ENCODE data around the gene MAP3K4. TPM values are rescaled to one million over a fixed set of nuclear protein-coding genes. Genes with fewer than 3 reads are reported as not detected.

The MAP3K4 gene
- total and polyA plus RNA-seq, 2 donors from 2014 or later = 13.0 to 52.8 TPM

GRCh38 chr6:161132384-161132783, 140.8 kb downstream of the MAP3K4 start:
- intact Hi-C loops (cut with DNase I) = no loop called here
- H3K4me3 ChIP-seq (ENCODE audit: low read length in 3 of 3) = no peak overlapping the region
- no peak for TF ChIP-seq CTCF (IDR thresholded peaks at IDR 0.05; ENCODE audit: borderline replicate concordance, extremely low read depth, insufficient read depth)
- H3K27me3 ChIP-seq (ENCODE audit: control insufficient read depth, insufficient read depth, low read length) = no peaks in the 10 kb centered on the region
- no peak overlapping the region for H3K27ac ChIP-seq (ENCODE audit: low read depth in 2 of 2, low read length in 2 of 2)
- FAIRE-seq (no peak), DNase-seq (peak in 1 of 5 donors; percentile 58)
- H3K4me1 ChIP-seq (ENCODE audit: control insufficient read depth in 2 of 3, insufficient read depth in 2 of 3, low read depth in 1 of 3, low read length in 3 of 3) = peaks cover 0 to 5% (median 2%) of the 10 kb centered on the region in 3 donors
- no peaks in the 10 kb centered on the region for H3K9me3 ChIP-seq (ENCODE audit: control insufficient read depth in 2 of 3, insufficient read depth in 1 of 3, low read length in 3 of 3)
- H3K36me3 ChIP-seq (ENCODE audit: control insufficient read depth in 2 of 3, insufficient read depth in 3 of 3, low read length in 3 of 3) = peaks cover 0 to 18% (median 13%) of the 10 kb centered on the region in 3 donors
- no peak overlapping the region for H3K9ac ChIP-seq (ENCODE audit: low read length in 3 of 3)

- H3K36me3 ChIP-seq (ENCODE audit: control insufficient read depth in 2 of 3, insufficient read depth in 3 of 3, low read length in 3 of 3) = peaks cover 0 to 18% (median 9%) of the 10 kb centered on the region in 3 donors
- TF ChIP-seq CTCF (IDR thresholded peaks at IDR 0.05; ENCODE audit: borderline replicate concordance, extremely low read depth, insufficient read depth) = no peak
- no peak for DNase-seq
These were observed 142.4 kb downstream of the MAP3K4 start for GRCh38 chr6:161133963-161134362.

GRCh38 chr6:161134550-161135298, 143.2 kb downstream of the MAP3K4 start:
- Histone ChIP-seq H3K27ac (ENCODE audit: low read depth in 2 of 2, low read length in 2 of 2) (no peak overlapping the region), H3K36me3 (ENCODE audit: control insufficient read depth in 2 of 3, insufficient read depth in 3 of 3, low read length in 3 of 3) (peaks cover 0 to 18% (median 9%) of the 10 kb centered on the region in 3 donors), H3K9me3 (ENCODE audit: control insufficient read depth in 2 of 3, insufficient read depth in 1 of 3, low read length in 3 of 3) (no peaks in the 10 kb centered on the region), H3K27me3 (ENCODE audit: control insufficient read depth, insufficient read depth, low read length) (no peaks in the 10 kb centered on the region), H3K4me3 (ENCODE audit: low read length in 3 of 3) (no peak overlapping the region), H3K9ac (ENCODE audit: low read length in 3 of 3) (no peak overlapping the region), H3K4me1 (ENCODE audit: control insufficient read depth in 2 of 3, insufficient read depth in 2 of 3, low read depth in 1 of 3, low read length in 3 of 3) (peaks cover 0 to 5% (median 2%) of the 10 kb centered on the region in 3 donors)
- intact Hi-C loops (cut with DNase I) = no loop called here
- no peak for TF ChIP-seq CTCF (IDR thresholded peaks at IDR 0.05; ENCODE audit: borderline replicate concordance, extremely low read depth, insufficient read depth)
- DNase-seq (peak in 1 of 5 donors; percentile 45), FAIRE-seq (no peak)

More at GRCh38 chr6:161133963-161134362, 142.4 kb downstream of the MAP3K4 start:
- Histone ChIP-seq H3K27me3 (ENCODE audit: control insufficient read depth, insufficient read depth, low read length) (no peaks in the 10 kb centered on the region), H3K4me1 (ENCODE audit: control insufficient read depth in 2 of 3, insufficient read depth in 2 of 3, low read depth in 1 of 3, low read length in 3 of 3) (peaks cover 0 to 5% (median 2%) of the 10 kb centered on the region in 3 donors), H3K4me3 (ENCODE audit: low read length in 3 of 3) (no peak overlapping the region), H3K27ac (ENCODE audit: low read depth in 2 of 2, low read length in 2 of 2) (no peak overlapping the region), H3K9ac (ENCODE audit: low read length in 3 of 3) (no peak overlapping the region), H3K9me3 (ENCODE audit: control insufficient read depth in 2 of 3, insufficient read depth in 1 of 3, low read length in 3 of 3) (no peaks in the 10 kb centered on the region)
- no peak for FAIRE-seq
- intact Hi-C loops (cut with DNase I) = no loop called here
